ENCODE results near the gene RAD23A.
"Not testable (repeated sequence)": the region's sequence is repeated elsewhere in the genome, so short reads cannot be mapped to it uniquely, and the experiment has no call there.

Gene RAD23A

DNA sequence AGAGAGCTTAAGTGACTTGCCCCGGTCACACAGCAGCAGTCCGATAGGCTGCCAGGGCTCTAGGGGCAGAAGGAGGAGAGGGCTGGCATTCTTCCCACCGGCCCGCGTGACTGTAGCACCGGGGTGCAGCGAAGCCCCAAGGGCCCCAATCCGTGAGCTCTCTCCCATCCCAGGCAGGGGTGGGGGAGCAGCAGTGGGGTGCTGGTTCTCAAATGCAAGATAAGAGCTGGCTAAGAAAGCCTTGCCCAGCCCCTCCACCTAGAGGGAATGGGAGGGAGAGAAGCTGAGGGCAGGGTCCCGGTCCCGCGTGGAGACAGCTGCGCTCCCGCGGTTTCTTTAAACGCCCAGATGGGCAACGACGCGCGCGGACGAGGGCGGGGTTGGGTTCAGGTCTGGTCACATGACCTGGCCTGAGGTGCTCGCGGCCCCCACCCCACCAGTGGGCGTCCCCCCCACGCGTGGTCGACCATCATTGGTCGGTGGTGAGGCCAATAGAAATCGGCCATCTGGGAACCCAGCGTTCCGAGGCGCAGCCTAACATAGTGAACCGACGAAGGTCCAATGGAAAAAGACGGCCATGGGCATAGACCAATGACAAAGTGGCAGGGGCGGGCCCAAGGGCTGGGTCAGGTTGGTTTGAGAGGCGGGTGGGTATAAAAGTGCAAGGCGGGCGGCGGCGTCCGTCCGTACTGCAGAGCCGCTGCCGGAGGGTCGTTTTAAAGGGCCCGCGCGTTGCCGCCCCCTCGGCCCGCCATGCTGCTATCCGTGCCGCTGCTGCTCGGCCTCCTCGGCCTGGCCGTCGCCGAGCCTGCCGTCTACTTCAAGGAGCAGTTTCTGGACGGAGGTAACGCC lies 7.5 kb upstream of the RAD23A start, which contains the start of gene CALR:
Gene CALR, plus strand, starts transcription at position 683 of the 852 bp plus-strand sequence. Its CDS starts 71 bp downstream, at position 754.
- peak; percentile 98 for DNase-seq (ENCODE audit: low read depth in 1 of 2, low spot score in 1 of 2)

DNA sequence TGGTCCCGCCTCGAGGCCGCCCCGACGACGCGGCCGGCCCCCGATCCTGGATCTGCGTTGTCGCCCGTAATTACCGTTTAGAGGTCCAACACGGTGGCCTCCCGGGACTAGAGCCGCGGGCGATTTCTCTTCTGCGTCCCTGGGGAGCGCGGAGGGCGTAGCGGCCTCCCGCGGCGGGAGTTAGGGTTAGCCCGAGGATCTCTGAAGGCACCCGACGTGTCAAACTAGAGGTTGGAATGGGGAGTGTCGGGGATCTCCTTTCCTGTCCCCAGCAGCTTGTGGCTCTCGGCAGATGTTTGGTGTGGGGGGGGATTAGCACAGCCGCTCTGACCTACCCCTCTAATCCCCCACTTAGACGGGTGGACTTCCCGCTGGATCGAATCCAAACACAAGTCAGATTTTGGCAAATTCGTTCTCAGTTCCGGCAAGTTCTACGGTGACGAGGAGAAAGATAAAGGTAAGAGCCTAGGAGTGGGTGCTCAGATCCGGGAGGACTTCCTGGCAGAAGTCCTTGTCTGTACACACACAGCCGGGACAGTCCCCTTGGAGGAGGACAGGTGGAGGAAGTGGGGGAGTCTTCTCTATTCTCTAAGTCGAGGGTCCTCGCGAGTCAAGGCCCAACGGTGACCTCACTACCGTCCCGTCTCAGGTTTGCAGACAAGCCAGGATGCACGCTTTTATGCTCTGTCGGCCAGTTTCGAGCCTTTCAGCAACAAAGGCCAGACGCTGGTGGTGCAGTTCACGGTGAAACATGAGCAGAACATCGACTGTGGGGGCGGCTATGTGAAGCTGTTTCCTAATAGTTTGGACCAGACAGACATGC lies 6.7 kb upstream of the RAD23A start:
- DNase-seq (ENCODE audit: low read depth in 1 of 2, low spot score in 1 of 2): peak in 1 of 2 donors; percentile 12

DNA sequence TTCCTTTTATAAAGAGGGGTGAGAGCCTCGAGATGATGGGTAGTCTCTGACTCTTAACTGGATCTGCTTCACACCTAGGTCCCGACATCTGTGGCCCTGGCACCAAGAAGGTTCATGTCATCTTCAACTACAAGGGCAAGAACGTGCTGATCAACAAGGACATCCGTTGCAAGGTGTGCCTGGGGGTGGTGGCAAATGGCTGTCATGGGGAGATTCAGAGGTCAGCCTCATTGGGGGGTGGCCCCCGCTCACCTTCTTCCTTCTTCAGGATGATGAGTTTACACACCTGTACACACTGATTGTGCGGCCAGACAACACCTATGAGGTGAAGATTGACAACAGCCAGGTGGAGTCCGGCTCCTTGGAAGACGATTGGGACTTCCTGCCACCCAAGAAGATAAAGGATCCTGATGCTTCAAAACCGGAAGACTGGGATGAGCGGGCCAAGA lies 5.7 kb upstream of the RAD23A start:
- no peak for DNase-seq (ENCODE audit: low read depth in 1 of 2, low spot score in 1 of 2)

DNA sequence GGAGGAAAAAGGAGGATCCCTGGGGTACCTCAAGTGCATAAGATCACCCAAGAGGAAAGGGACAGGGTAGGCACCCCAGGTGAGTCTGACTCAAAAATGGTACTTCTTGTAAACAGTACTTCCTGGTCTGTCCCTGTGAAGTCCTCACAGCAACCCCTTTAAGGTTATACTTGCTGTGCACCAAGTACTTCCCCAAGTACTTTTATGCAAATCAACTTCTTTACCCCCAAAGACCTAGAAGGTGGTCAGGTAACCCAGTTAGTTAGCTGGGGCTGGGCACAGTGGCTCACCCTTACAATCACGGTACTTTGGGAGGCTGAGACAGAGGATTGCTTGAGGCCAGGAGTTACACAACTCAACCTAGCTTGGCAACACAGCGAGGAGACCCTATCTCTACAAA lies 4.8 kb upstream of the RAD23A start:
- no peak for DNase-seq (ENCODE audit: low read depth in 1 of 2, low spot score in 1 of 2)

DNA sequence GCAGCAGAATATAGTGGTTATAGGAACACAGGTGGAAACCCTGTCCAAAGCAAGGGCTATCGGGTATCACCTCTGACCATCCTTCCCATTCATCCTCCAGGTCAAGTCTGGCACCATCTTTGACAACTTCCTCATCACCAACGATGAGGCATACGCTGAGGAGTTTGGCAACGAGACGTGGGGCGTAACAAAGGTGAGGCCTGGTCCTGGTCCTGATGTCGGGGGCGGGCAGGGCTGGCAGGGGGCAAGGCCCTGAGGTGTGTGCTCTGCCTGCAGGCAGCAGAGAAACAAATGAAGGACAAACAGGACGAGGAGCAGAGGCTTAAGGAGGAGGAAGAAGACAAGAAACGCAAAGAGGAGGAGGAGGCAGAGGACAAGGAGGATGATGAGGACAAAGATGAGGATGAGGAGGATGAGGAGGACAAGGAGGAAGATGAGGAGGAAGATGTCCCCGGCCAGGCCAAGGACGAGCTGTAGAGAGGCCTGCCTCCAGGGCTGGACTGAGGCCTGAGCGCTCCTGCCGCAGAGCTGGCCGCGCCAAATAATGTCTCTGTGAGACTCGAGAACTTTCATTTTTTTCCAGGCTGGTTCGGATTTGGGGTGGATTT lies 2.1 kb upstream of the RAD23A start:
- DNase-seq (ENCODE audit: low read depth in 1 of 2, low spot score in 1 of 2): no peak

DNA sequence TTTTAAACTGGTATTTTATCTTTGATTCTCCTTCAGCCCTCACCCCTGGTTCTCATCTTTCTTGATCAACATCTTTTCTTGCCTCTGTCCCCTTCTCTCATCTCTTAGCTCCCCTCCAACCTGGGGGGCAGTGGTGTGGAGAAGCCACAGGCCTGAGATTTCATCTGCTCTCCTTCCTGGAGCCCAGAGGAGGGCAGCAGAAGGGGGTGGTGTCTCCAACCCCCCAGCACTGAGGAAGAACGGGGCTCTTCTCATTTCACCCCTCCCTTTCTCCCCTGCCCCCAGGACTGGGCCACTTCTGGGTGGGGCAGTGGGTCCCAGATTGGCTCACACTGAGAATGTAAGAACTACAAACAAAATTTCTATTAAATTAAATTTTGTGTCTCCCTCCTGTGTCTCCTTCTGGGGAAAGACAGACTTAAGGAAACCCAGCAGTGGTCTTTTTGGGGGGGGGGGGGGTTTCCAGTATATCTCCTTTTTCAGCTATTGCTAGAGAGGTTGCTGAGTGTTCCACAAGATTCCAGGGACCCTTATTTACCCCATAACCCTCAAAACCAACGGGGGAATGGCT lies 1.5 kb upstream of the RAD23A start:
- DNase-seq (ENCODE audit: low read depth in 1 of 2, low spot score in 1 of 2): no peak

DNA sequence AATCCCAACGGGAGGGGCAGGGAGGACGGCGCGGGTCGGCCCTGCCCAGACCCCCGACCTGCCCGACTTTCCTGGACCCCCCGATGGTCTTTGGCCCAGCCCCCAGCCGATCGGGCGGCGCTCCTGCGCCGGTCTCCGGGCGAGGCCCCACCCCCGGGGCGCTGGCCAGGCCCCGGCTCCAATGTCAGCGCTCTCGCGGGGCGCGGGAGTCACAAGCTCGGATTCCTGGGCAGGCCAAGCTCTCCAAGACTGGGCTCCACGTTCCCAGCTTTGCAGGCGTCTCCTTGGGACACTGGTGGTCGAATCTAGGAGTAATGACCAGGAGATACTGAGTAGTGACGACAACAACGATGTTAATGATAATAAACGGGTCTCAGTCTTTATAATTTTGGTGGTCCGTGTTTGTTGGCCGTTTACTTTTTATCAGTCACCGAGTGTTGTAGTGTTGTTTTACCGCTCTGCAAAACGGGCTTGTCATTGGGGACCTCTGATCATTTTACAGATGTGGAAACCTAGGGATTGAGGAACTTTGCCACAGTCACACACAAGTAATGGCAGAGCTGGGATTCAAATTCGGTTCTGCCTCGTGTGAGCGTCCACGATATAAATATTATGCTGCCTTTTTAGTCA lies 545 bp downstream of the RAD23A start:
- peak in 1 of 2 donors; percentile 45 for DNase-seq (ENCODE audit: low read depth in 1 of 2, low spot score in 1 of 2)

DNA sequence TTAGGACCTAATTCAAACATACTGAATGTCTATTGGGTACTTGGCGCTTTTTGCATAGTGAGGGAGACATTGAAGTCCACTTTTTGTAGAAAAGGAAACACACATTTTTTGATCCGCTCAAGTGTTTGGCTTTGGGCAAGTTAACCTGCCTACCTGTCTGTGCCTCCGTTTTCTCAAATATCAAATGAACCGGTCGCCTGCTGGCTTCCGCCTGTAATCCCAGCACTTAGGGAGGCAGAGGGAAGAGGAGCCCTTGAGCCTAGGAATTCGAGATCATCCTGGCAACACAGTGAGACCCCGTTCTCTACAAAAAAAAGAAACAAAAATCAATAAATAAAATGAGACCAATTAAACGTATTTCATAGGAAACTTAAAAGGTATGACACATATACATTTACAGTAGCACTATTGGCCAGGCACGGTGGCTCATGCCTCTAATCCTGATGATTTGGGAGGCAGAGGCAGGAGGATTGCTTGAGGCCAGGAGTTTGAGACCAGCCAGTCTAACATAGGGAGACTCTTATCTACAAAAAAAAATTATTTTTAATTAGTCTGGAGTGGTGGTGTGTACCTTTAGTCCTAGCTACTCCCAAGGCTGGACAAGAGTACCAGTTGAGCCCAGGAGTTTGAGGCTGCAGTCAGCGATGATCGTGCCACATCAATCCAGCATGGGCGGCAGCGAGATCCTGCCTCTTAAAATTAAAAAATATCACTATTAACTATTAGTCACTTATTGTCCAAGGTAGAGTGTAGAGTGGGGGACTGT lies 1.3 kb downstream of the RAD23A start:
- no peak for DNase-seq (ENCODE audit: low read depth in 1 of 2, low spot score in 1 of 2)

DNA sequence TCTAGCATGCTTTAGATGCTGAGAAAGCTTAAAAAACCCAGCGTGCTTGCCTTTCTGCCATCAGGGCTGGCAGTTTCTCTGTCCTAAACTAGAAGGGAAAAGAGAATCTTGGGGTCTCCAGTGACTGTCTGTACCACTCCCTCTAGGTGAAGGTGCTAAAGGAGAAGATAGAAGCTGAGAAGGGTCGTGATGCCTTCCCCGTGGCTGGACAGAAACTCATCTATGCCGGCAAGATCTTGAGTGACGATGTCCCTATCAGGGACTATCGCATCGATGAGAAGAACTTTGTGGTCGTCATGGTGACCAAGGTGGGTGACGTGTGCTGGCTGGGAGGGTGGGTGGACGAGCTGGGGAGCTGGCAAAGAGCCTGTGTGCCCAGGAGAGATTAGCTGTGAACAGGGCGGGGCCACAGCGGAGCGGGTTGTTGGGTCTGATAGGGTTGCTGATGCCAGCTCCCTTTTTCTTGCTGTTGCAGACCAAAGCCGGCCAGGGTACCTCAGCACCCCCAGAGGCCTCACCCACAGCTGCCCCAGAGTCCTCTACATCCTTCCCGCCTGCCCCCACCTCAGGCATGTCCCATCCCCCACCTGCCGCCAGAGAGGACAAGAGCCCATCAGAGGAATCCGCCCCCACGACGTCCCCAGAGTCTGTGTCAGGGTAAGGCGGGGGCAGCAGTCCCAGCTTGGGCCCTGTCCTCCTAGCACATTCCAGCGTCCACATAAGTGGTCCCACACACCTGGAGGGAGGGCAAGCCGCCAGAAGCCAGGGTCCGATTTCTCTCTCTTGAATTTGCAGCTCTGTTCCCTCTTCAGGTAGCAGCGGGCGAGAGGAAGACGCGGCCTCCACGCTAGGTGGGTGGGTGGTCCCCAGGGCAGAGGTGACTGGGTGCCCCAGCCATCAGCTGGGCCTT lies 2.3 kb downstream of the RAD23A start:
- no peak for DNase-seq (ENCODE audit: low read depth in 1 of 2, low spot score in 1 of 2)

DNA sequence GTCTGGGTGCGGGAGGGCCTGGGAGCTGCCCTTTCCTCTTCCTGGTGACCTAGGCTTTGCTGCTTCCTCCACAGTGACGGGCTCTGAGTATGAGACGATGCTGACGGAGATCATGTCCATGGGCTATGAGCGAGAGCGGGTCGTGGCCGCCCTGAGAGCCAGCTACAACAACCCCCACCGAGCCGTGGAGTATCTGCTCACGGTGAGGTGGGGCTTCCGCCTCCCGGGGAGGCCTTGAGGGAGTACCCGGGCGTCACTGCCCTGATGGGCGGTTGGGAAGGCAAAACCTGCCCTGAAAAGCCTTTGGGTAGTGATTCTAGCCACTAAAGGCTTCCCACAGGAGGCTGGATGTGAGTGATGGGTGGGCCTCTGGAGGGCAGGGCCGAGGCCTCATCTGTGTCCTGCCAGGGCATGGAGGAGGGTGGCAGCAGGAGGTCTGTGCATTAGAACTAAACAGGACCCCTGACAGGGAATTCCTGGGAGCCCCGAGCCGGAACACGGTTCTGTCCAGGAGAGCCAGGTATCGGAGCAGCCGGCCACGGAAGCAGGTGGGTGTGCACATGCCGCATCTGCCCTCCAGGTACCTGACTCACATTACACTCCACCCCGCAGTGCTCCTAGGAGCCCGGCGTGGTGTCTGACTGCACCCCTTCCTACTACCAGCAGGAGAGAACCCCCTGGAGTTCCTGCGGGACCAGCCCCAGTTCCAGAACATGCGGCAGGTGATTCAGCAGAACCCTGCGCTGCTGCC lies 3.1 kb downstream of the RAD23A start:
- DNase-seq (ENCODE audit: low read depth in 1 of 2, low spot score in 1 of 2): no peak

DNA sequence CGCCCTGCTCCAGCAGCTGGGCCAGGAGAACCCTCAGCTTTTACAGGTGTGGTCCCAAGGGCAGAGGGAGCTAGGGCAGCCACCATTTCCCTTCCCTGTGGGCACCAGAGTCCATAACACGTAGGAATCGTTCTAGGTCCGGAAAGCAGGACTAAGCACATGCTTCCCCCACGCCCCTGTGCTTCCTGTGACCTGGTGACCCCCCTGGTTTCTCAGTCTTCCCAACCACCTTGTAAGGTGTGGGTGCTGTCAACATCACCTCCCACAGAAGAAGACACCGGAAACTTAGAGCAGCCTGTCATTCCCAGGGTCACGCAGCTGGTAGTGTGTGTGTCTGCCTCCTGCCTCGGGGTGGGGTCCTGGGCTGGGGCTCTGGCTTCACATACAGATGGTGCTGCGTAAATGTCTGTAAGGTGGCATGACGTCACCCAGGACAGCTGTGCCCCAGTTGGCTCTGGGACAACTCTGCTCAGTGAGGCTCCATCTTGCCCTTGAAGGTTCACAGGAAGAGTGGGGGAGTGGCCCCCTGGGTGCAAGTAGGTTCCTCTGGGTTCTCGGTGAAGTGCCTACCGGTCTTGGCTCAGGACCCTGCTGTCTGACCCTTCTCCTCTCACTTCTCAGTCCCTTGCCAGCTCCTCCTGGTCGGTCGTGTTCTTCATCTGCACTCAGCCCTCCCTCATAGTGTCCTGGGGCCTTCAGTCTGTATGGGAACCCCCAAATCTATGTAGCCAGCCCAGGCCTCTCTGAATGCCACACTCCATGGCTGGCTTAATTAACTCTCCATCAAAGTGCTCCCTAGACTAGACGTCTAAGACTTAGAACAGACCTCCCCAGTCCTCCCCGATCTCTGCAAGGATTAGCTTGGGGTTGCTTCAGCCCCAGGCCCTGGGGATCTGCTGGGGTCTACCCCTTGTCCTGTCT lies 4.0 kb downstream of the RAD23A start:
- no peak for DNase-seq (ENCODE audit: low read depth in 1 of 2, low spot score in 1 of 2)

DNA sequence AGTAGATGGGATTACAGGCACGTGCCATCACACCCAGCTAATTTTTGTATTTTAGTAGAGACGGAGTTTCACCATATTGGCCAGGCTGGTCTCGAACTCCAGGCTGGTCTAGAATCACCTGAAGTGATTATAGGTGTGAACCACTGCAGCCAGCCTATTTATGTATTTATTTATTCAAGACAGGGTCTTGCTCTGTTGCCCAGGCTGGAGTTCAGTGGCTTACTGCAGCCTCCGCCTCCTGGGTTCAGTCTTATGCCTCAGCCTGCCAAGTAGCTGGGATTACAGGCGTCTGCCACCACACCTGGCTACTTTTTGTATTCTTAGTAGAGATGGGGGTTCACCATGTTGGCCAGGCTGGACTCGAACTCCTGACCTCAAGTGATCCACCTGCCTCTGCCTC lies 6.4 kb downstream of the RAD23A start:
- not testable (repeated sequence) for DNase-seq (ENCODE audit: low read depth in 1 of 2, low spot score in 1 of 2)

DNA sequence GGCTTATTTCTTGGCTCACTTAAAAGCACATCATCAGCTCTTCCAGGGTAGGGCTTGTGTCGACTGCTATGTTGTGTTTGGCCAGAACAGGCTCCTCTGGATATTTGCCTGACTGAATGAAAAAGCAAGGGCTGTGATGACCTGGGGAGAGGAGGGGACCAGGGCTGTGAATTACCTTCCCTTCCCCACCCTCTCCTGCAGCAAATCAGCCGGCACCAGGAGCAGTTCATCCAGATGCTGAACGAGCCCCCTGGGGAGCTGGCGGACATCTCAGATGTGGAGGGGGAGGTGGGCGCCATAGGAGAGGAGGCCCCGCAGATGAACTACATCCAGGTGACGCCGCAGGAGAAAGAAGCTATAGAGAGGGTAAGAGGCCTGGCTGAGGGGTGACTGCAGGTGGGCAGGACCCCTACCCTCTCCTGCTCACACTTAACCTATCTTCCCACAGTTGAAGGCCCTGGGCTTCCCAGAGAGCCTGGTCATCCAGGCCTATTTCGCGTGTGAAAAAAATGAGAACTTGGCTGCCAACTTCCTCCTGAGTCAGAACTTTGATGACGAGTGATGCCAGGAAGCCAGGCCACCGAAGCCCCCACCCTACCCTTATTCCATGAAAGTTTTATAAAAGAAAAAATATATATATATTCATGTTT lies 7.0 kb downstream of the RAD23A start:
- DNase-seq (ENCODE audit: low read depth in 1 of 2, low spot score in 1 of 2): no peak

DNA sequence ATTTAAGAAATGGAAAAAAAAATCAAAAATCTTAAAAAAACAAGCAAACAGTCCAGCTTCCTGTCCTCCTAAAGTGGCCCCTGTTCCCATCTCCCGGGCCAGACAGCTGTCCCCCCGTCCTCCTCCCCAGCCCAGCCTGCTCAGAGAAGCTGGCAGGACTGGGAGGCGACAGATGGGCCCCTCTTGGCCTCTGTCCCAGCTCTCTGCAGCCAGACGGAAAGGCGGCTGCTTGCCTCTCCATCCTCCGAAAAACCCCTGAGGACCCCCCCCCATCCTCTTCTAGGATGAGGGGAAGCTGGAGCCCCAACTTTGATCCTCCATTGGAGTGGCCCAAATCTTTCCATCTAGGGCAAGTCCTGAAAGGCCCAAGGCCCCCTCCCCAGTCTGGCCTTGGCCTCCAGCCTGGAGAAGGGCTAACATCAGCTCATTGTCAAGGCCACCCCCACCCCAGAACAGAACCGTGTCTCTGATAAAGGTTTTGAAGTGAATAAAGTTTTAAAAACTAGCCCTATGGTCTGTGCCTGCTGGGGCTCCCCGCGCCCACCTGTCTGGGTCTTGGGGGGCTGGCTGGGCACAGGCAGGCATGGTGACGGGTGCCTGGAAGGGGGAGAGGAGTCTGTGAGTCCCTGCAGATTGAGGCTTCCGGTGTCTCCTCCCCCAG lies 7.6 kb downstream of the RAD23A start:
- DNase-seq (ENCODE audit: low read depth in 1 of 2, low spot score in 1 of 2): no peak

DNA sequence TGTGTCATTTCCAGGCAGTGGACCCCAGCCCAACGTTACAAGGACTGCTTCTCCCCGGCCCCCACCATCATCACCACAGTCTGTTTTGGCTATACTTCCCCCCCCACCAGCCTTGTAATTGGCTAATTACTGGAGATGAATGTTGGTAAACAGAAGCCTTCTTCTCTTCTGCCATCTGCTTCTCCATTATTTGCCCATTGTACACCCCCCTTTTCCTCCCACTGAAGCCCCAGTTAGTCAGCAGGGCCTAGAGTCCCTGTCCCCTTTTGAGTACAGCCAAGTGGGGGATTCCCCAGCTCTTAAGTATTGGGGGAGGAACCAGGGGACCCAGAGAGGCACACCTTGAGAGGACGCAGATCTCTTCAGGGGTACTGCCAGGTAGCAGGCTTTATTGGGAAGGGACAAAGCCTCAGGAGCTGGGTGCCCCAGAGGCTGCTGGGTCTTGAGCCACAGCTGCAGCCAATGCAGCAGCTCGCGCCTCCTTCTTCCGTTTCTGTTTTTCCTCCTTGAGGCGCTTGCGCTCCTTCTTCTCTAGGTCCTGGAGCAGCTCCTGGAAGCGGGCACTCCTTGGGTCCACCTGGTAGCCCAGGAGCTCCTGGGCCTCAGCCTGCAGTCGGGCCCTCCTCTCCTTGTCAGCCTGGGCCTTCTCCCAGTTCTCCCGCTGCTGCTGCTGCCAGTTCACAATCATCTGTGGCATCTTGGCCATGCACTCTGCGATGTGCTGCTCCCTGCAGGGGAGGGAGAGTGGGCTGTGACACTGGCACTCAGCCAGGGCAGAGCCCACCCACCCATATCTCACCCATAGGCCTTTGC lies 8.3 kb downstream of the RAD23A start:
- DNase-seq (ENCODE audit: low read depth in 1 of 2, low spot score in 1 of 2): no peak

DNA sequence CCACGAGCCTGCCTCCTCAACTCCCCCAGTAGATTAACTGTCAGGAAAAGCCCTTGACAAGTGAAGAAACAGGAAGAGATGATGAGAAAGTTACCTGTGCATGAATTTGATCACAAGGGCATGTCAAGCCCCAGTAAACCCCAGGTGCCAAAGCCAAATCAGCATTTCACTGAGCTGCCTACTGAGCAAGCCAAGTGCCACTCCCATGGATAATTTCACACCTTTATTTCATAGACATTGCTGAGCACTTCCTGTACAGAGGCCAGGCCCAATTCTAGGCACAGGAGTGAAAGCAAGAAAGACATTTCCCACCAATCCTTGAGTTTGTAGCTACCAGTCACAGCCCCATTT lies 8.9 kb downstream of the RAD23A start:
- no peak for DNase-seq (ENCODE audit: low read depth in 1 of 2, low spot score in 1 of 2)

All from activated T-helper 1 cell treated with anti-CD3 and anti-CD28 coated beads, Interleukin-2, amount 50 U/mL, for 16 hours (primary cell).